CD4-positive, alpha-beta T cell (primary cell): ENCODE measurements around the gene HTATSF1. TPM values are rescaled to one million over a fixed set of nuclear protein-coding genes. Genes with fewer than 3 reads are reported as not detected.

ENCODE experiments used
- ATAC-seq: fragments of 200-7000 bp; cut with Tn5 transposase; one replicate; pipeline ENCODE4 v1.10.0; 2022; ENCODE audit warnings: mild to moderate bottlenecking; ENCODE audit not compliant: poor library complexity
- CTCF ChIA-PET: fragments of 350-600 bp; sonication (Branson Sonifier 250); formaldehyde crosslinking; loops from one replicate; lab custom pipeline; 2021; ENCODE audit warnings: antibody characterized with exemption, inconsistent platforms; lab: Charles Lee
- POLR2A ChIA-PET: fragments of 350-600 bp; sonication (Branson Sonifier 250); formaldehyde crosslinking; loops from one replicate; lab custom pipeline; 2021; ENCODE audit warnings: antibody characterized with exemption, inconsistent platforms; lab: Charles Lee
- DNase-seq, 14 experiments: peaks; one replicate each; pipeline ENCODE4 v3.0.0-alpha.2; 2013 to 2020; ENCODE audit warnings: mixed read lengths in 2 of 14
- H3K27ac ChIP-seq, 2 donors: one replicate each; pipeline versions ENCODE4 v1.5.1 to v1.7.0; 2013; ENCODE audit warnings: low read length in 2 of 2, low read depth in 1 of 2, mild to moderate bottlenecking in 1 of 2
- H3K27me3 ChIP-seq, 2 experiments: 1 replicate in 1 of 2; 2 replicates in 1 of 2; pipeline versions ENCODE4 v1.6.1 to v1.7.0; 2013; ENCODE audit warnings: low read length in 2 of 2, control low read depth in 1 of 2, mild to moderate bottlenecking in 1 of 2, moderate library complexity in 1 of 2; ENCODE audit not compliant: insufficient read depth in 2 of 2, control insufficient read depth in 1 of 2
- H3K36me3 ChIP-seq: one replicate; pipeline ENCODE4 v1.6.1; 2013; ENCODE audit warnings: low read length, control low read depth; ENCODE audit not compliant: insufficient read depth
- H3K4me1 ChIP-seq: one replicate; pipeline ENCODE4 v1.6.1; 2013; ENCODE audit warnings: low read length, control low read depth; ENCODE audit not compliant: insufficient read depth
- H3K4me3 ChIP-seq: one replicate; pipeline ENCODE4 v1.5.1; 2013; ENCODE audit warnings: mild to moderate bottlenecking, low read length, moderate library complexity
- H3K9me3 ChIP-seq, 2 experiments: 1 replicate in 1 of 2; 2 replicates in 1 of 2; pipeline versions ENCODE4 v1.6.1 to v1.7.0; 2013; ENCODE audit warnings: low read length in 2 of 2, mild to moderate bottlenecking in 2 of 2, control low read depth in 1 of 2, moderate library complexity in 1 of 2; ENCODE audit not compliant: control insufficient read depth in 1 of 2, insufficient read depth in 1 of 2
- H3K27ac Mint-ChIP-seq: one replicate; pipeline ENCODE4 v1.8.0; 2020; ENCODE audit warnings: mixed read lengths
- H3K27me3 Mint-ChIP-seq: one replicate; pipeline ENCODE4 v1.8.0; 2021; ENCODE audit warnings: mixed read lengths
- H3K36me3 Mint-ChIP-seq: one replicate; pipeline ENCODE4 v1.8.0; 2021; ENCODE audit warnings: low read depth, mixed read lengths
- H3K4me1 Mint-ChIP-seq: one replicate; pipeline ENCODE4 v1.8.0; 2021; ENCODE audit warnings: low read depth, mixed read lengths
- H3K4me3 Mint-ChIP-seq: one replicate; pipeline ENCODE4 v1.8.0; 2020; ENCODE audit warnings: mild to moderate bottlenecking, mixed read lengths
- H3K9me3 Mint-ChIP-seq: one replicate; pipeline ENCODE4 v1.8.0; 2020; ENCODE audit warnings: mixed read lengths
- intact Hi-C, 2 experiments: fragments of 100-400 bp; cut with DNase I in 1 of 2; cut with micrococcal nuclease in 1 of 2; formaldehyde crosslinking; loops; one replicate each; pipeline versions ENCODE4 v1.15.1 to v1.9.0; 2023 to 2025; cut with DNase I, micrococcal nuclease
- total RNA-seq, 174 experiments: library from RNA in 2 of 174; stranded (reverse) in 2 of 174; gene quantifications; one replicate each; pipeline ENCODE4 v1.2.3 and lab custom pipeline; 2021 to 2026
- TF ChIP-seq, protein P1 (sequence below): fragments of 200-600 bp; IDR thresholded peaks from one replicate; pipeline ENCODE4 v1.8.0; 2022; ENCODE audit warnings: antibody characterized with exemption, mild to moderate bottlenecking

Gene HTATSF1
- total RNA-seq, 2 experiments from 2014 or later: 28.3 to 31.1 TPM

DNA sequence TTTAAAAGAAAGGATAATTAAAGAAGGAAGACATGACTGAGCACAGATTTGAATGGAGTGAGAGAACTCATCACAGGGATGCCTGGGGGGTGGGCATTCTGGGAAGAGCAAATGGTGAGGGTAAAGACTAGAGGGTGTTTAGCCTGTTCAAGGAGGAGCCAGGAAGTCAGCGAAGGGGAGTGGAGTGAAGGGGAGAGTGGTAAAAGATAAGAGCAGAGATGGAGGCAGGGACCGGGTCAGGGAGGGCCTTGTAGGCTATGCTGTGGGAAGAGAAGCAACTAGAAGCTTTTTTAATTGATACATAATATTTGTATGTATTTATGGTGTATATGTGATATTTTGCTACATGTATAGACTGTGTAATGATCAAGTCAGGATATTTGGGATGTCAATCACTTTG, 32.4 kb downstream of the HTATSF1 start:
- intact Hi-C loops: no loop called here
- CTCF ChIA-PET: no interaction called here
- Mint-ChIP-seq H3K27me3 (no peaks in the 10 kb centered on the region), H3K4me1 (no peaks in the 10 kb centered on the region), H3K9me3 (no peaks in the 10 kb centered on the region), H3K27ac (no peak overlapping the region), H3K36me3 (no peaks in the 10 kb centered on the region), H3K4me3 (no peak overlapping the region)
- TF ChIP-seq, protein P1, sequence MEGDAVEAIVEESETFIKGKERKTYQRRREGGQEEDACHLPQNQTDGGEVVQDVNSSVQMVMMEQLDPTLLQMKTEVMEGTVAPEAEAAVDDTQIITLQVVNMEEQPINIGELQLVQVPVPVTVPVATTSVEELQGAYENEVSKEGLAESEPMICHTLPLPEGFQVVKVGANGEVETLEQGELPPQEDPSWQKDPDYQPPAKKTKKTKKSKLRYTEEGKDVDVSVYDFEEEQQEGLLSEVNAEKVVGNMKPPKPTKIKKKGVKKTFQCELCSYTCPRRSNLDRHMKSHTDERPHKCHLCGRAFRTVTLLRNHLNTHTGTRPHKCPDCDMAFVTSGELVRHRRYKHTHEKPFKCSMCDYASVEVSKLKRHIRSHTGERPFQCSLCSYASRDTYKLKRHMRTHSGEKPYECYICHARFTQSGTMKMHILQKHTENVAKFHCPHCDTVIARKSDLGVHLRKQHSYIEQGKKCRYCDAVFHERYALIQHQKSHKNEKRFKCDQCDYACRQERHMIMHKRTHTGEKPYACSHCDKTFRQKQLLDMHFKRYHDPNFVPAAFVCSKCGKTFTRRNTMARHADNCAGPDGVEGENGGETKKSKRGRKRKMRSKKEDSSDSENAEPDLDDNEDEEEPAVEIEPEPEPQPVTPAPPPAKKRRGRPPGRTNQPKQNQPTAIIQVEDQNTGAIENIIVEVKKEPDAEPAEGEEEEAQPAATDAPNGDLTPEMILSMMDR: no peak
- Histone ChIP-seq H3K4me3 (no peak overlapping the region), H3K27ac (no peak overlapping the region), H3K27me3 (no peaks in the 10 kb centered on the region), H3K4me1 (no peaks in the 10 kb centered on the region), H3K9me3 (no peaks in the 10 kb centered on the region), H3K36me3 (no peaks in the 10 kb centered on the region)
- DNase-seq (no peak), ATAC-seq (no peak)
- POLR2A ChIA-PET: no interaction called here

- H3K27me3 ChIP-seq: no peaks in the 10 kb centered on the region
- H3K36me3 ChIP-seq: no peaks in the 10 kb centered on the region
- Mint-ChIP-seq H3K36me3 (no peaks in the 10 kb centered on the region), H3K9me3 (no peaks in the 10 kb centered on the region), H3K27ac (no peak within 1 kb of the TSS), H3K4me3 (no peak within 1 kb of the TSS), H3K27me3 (no peaks in the 10 kb centered on the region), H3K4me1 (no peaks in the 10 kb centered on the region)
- no peaks in the 10 kb centered on the region for H3K4me1 ChIP-seq
- no peaks in the 10 kb centered on the region for H3K9me3 ChIP-seq
- H3K27ac ChIP-seq: no peak within 1 kb of the TSS
- TF ChIP-seq, protein P1: no peak
- POLR2A ChIA-PET: interaction anchor here (0.6 kb wide), 1 partner anchor 45 kb away, joined by 5 read pairs; no protein-coding TSS in a partner anchor
- intact Hi-C loops: no loop called here
- ATAC-seq (no peak), DNase-seq (no peak)
- H3K4me3 ChIP-seq: no peak within 1 kb of the TSS
- CTCF ChIA-PET: interaction anchor here (0.7 kb wide), 1 partner anchor 290 kb away, joined by 4 read pairs; no protein-coding TSS in a partner anchor
Observed at GRCh38 chrX:136531951-136532350, 34.6 kb downstream of the HTATSF1 start, which contains the start of gene VGLL1. TSS of gene VGLL1 (plus strand) at chrX:136532215. CDS start at chrX:136536021, 3,806 bp downstream.

DNA sequence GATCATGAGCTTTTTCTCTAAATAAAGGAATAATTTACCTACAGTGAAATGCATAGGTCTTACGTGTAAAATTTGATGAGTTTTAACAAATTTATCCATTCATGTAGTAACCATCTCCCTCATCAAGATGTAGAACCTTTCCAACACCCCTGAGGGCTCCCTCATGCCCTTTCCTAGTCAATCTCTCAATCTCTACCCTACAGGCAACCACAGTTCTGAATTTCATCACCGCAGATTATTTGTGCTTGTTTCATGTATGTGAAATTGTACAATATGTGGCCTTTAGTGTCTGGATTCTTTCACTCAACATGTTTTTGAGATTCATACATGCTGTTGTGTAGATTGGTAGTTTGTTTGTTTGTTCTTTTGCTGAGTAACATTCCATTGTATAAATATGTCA, 36.7 kb downstream of the HTATSF1 start:
- POLR2A ChIA-PET: no interaction called here

More for the DNA sequence above, 36.7 kb downstream of the HTATSF1 start:
- Mint-ChIP-seq H3K9me3 (no peaks in the 10 kb centered on the region), H3K36me3 (no peaks in the 10 kb centered on the region), H3K4me3 (no peak overlapping the region), H3K4me1 (no peaks in the 10 kb centered on the region), H3K27ac (no peak overlapping the region), H3K27me3 (no peaks in the 10 kb centered on the region)
- CTCF ChIA-PET: no interaction called here
- Histone ChIP-seq H3K27ac (no peak overlapping the region), H3K36me3 (no peaks in the 10 kb centered on the region), H3K27me3 (no peaks in the 10 kb centered on the region), H3K4me1 (no peaks in the 10 kb centered on the region), H3K9me3 (no peaks in the 10 kb centered on the region), H3K4me3 (no peak overlapping the region)
- TF ChIP-seq, protein P1: no peak
- DNase-seq (no peak), ATAC-seq (no peak)
- intact Hi-C loops: no loop called here
